Measurements from ENCODE around the gene TLK1. TPM values are rescaled to one million over a fixed set of nuclear protein-coding genes. Genes with fewer than 3 reads are reported as not detected.

Gene TLK1
- total RNA-seq, 4 donors from 2014 or later, result 24.9 to 60.4 (median 38.3) TPM

DNA sequence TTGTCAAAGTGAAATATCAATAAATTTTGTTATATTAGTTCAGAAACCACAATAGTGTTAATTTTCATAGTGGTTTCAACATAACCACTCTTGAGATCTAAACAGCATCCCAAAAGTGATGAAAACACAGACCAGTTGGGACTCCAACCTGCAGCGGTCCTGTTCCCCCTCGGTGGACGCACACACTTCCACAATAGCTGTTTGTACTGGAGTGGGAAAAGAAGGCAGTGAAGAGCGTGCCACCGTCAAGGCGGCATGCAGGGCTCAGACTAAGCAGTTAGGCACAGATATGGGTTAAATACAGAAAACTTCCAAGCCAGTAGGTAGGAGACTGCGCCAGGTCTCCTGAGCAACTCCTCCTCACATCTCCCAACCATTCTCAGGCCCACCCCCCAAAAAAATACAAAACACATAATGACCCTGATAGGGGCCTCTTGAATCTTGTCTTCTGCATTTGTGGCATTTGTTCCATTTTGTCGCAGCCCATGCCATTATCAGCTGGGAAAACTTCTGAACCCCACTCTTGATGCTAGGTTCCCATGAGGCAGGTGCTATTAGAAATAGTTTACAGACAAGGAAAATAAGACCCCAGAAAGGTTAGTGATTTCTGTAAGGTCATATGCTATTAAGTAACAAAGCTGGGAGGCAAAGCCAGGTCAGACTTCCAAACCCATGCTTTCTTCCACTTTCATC lies 174.0 kb downstream of the TLK1 start:
- no peak for TF ChIP-seq EP300 (IDR thresholded peaks at IDR 0.05)
- TF ChIP-seq, protein P1, sequence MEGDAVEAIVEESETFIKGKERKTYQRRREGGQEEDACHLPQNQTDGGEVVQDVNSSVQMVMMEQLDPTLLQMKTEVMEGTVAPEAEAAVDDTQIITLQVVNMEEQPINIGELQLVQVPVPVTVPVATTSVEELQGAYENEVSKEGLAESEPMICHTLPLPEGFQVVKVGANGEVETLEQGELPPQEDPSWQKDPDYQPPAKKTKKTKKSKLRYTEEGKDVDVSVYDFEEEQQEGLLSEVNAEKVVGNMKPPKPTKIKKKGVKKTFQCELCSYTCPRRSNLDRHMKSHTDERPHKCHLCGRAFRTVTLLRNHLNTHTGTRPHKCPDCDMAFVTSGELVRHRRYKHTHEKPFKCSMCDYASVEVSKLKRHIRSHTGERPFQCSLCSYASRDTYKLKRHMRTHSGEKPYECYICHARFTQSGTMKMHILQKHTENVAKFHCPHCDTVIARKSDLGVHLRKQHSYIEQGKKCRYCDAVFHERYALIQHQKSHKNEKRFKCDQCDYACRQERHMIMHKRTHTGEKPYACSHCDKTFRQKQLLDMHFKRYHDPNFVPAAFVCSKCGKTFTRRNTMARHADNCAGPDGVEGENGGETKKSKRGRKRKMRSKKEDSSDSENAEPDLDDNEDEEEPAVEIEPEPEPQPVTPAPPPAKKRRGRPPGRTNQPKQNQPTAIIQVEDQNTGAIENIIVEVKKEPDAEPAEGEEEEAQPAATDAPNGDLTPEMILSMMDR (IDR thresholded peaks at IDR 0.05), result no peak
- no peak for TF ChIP-seq POLR2AphosphoS5 (IDR thresholded peaks at IDR 0.05)
- no peak for TF ChIP-seq POLR2A (IDR thresholded peaks at IDR 0.05)
- no peaks in the 10 kb centered on the region for H3K27me3 ChIP-seq

DNA sequence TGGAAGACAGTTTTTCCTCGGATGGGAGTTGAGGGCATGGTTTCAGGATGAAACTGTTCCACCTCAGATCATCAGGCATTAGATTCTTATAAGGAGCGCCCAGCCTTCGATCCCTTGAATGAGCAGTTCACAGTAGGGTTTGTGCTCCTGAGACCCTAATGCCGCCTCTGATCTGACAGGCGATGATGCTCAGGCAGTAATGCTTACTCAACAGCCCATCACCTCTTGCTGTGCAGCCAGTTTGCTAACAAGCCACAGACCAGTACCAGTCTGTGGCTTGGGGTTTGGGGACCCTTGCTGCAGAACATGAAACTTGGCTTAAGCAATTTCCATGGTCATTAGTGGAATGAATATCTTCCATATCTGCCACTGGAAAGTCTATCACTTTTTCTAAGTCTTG lies 175.3 kb downstream of the TLK1 start:
- no peak for DNase-seq (ENCODE audit: low spot score in 2 of 2)
- H3K4me1 ChIP-seq, result no peaks in the 10 kb centered on the region
- TF ChIP-seq POLR2AphosphoS5 (IDR thresholded peaks at IDR 0.05) (no peak), EP300 (IDR thresholded peaks at IDR 0.05) (no peak), POLR2A (IDR thresholded peaks at IDR 0.05) (no peak)
- TF ChIP-seq, protein P1 (IDR thresholded peaks at IDR 0.05), result no peak
- 90% methylated on average over 5 of the region's 5 CpGs for WGBS
- no peaks in the 10 kb centered on the region for H3K9me3 ChIP-seq
- no peaks in the 10 kb centered on the region for H3K27me3 ChIP-seq
- H3K4me3 ChIP-seq, result no peak overlapping the region
- no peak overlapping the region for H3K27ac ChIP-seq
- peaks cover 9% of the 10 kb centered on the region for H3K36me3 ChIP-seq

More for the DNA sequence above, 174.0 kb downstream of the TLK1 start:
- DNase-seq (ENCODE audit: low spot score in 2 of 2), result no peak
- Histone ChIP-seq H3K27ac (no peak overlapping the region), H3K4me1 (no peaks in the 10 kb centered on the region), H3K4me3 (no peak overlapping the region), H3K9me3 (no peaks in the 10 kb centered on the region), H3K36me3 (peaks cover 19% of the 10 kb centered on the region)
- 97% methylated on average over 8 of the region's 8 CpGs for WGBS

DNA sequence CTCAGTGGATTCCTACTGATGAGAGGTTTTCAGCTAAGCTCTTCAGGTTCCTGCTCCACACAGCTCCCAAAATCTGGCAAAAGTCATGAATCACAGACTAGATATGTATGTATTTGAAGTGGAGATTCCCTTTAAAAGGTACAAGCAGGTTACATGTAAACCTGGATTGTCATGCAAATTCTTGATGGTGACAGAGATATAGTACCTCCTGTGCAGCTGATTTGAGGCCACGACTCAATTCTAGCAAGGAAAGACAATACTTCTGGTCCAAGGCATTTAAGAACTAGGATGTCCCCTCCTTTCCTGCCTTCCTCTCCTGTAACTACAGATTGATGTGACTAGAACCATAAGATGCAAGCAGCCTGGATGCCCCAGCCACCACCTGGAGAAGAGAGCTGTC lies 176.6 kb downstream of the TLK1 start:
- WGBS, result 35% methylated on average over 1 of the region's 1 CpG
- no peak overlapping the region for H3K4me3 ChIP-seq
- H3K27ac ChIP-seq, result no peak overlapping the region
- H3K36me3 ChIP-seq, result peaks cover 5% of the 10 kb centered on the region
- no peaks in the 10 kb centered on the region for H3K4me1 ChIP-seq
- TF ChIP-seq, protein P1 (IDR thresholded peaks at IDR 0.05), result no peak
- no peak for TF ChIP-seq POLR2AphosphoS5 (IDR thresholded peaks at IDR 0.05)
- TF ChIP-seq POLR2A (IDR thresholded peaks at IDR 0.05), result no peak
- TF ChIP-seq EP300 (IDR thresholded peaks at IDR 0.05), result no peak
- DNase-seq (ENCODE audit: low spot score in 2 of 2), result no peak
- H3K27me3 ChIP-seq, result no peaks in the 10 kb centered on the region
- H3K9me3 ChIP-seq, result no peaks in the 10 kb centered on the region

DNA sequence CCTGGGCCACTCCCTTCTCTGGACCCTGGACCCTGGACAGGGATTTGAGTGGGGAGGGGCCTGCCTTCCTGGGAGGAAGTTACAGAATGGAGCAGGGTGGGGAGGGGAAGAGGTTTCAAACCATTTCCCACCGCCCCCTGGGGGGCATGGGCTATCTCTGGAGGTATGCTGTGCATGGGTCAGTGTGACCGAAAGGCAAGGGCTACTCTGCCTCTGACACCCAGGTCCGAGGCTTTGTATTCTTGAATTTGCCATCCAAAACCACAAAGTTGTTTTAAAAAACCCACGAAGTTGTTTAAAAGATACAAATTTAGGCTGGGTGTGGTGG lies 184.8 kb downstream of the TLK1 start:
- Histone ChIP-seq H3K9me3 (no peaks in the 10 kb centered on the region), H3K36me3 (no peaks in the 10 kb centered on the region), H3K27me3 (no peaks in the 10 kb centered on the region), H3K27ac (no peak overlapping the region), H3K4me1 (peaks cover 21% of the 10 kb centered on the region), H3K4me3 (no peak overlapping the region)
- TF ChIP-seq POLR2AphosphoS5 (IDR thresholded peaks at IDR 0.05), result no peak
- TF ChIP-seq, protein P1 (IDR thresholded peaks at IDR 0.05), result no peak
- no peak for TF ChIP-seq POLR2A (IDR thresholded peaks at IDR 0.05)
- no peak for TF ChIP-seq EP300 (IDR thresholded peaks at IDR 0.05)
- DNase-seq (ENCODE audit: low spot score in 2 of 2), result no peak
- WGBS, result 77% methylated on average over 4 of the region's 4 CpGs

DNA sequence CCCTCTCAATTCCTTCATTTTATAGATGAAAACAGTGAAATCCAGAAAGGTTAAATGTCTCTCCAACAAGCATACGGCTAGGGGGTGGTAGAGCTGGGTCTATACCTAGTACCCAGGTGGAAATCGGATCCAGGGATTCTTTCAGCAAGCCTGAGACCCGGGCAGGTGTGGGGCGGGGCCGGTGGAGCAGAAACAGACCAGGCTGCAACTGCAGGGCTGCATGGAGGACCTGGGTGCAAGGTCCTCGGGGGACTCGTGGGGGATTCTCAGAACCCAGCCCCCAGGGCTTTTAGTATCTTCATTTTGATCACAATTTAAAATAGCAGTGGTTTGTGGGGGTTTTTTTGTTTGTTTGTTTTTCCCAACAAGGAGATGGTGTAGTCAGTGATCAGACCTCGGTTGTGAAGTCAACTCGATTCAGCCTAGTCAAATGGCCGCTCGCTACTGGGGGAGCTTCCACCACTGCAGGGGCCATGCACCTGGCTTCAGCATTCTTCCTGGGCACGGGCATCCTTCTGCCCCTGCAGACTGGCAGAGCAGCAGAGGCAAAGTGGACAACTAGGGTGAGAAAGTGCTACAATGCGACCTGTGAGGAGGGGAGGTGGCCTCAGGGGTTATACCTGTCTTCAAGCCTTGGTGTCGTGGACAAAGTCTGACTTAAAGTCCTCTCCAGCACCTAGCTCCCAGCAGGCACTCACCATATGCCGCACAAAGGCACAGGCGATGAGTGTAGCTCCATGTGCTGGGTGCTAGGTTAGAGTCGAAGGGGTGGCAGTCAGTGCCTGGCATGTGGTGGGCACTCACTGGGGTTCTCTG lies 185.4 kb downstream of the TLK1 start:
- TF ChIP-seq POLR2AphosphoS5 (IDR thresholded peaks at IDR 0.05) (no peak), EP300 (IDR thresholded peaks at IDR 0.05) (no peak)
- TF ChIP-seq, protein P1 (IDR thresholded peaks at IDR 0.05), result no peak
- Histone ChIP-seq H3K36me3 (no peaks in the 10 kb centered on the region), H3K4me3 (no peak overlapping the region), H3K9me3 (no peaks in the 10 kb centered on the region), H3K27ac (no peak overlapping the region), H3K27me3 (no peaks in the 10 kb centered on the region), H3K4me1 (peaks cover 21% of the 10 kb centered on the region)
- DNase-seq (ENCODE audit: low spot score in 2 of 2), result no peak
- 85% methylated on average over 16 of the region's 17 CpGs for WGBS
